PC-3 (cell line): ENCODE results near the gene ADGRD1. TPM values are rescaled to one million over a fixed set of nuclear protein-coding genes. Genes with fewer than 3 reads are reported as not detected.

ENCODE experiments used
- ATAC-seq: fragments of 200-7000 bp; cut with Tn5 transposase; 2 replicates; pipeline ENCODE4 v1.9.1; 2020; ENCODE audit warnings: mild to moderate bottlenecking, moderate library complexity
- BruUV-seq: library from RNA; stranded (reverse); fragments of 400-500 nt; replicated peaks from 2 replicates; lab custom pipeline; 2021; lab: Mats Ljungman, UMichigan
- CTCF ChIA-PET: fragments of 300-600 bp; sonication (Branson Sonifier 250); formaldehyde crosslinking; loops from one replicate; lab custom pipeline; 2022; ENCODE audit warnings: antibody characterized with exemption; lab: Charles Lee
- POLR2A ChIA-PET: fragments of 300-600 bp; sonication (Branson Sonifier 250); formaldehyde crosslinking; loops from one replicate; lab custom pipeline; 2022; ENCODE audit warnings: antibody characterized with exemption; ENCODE audit not compliant: unreplicated experiment; lab: Charles Lee
- DNase-seq: peaks from one replicate; pipeline ENCODE4 v3.0.0-alpha.2; 2015
- H2AFZ ChIP-seq: fragments of 300-600 bp; sonication (generic); 2 replicates; pipeline ENCODE4 v1.6.0; 2016; ENCODE audit warnings: antibody characterized with exemption, low read length
- H3F3A ChIP-seq: fragments of 300-600 bp; sonication (generic); one replicate; pipeline ENCODE4 v1.6.0; 2017; ENCODE audit warnings: antibody characterized with exemption, low read length, control low read depth, mild to moderate bottlenecking; ENCODE audit not compliant: unreplicated experiment
- H3K27ac ChIP-seq: fragments of 300-600 bp; sonication (generic); 2 replicates; pipeline ENCODE4 v1.5.1; 2016; ENCODE audit warnings: mild to moderate bottlenecking, low read length
- H3K27me3 ChIP-seq: fragments of 300-600 bp; sonication (generic); 2 replicates; pipeline ENCODE4 v1.6.1; 2016; ENCODE audit warnings: low read length, mixed read lengths
- H3K36me3 ChIP-seq: fragments of 300-600 bp; sonication (generic); 2 replicates; pipeline ENCODE4 v1.6.1; 2016; ENCODE audit warnings: low read depth, mixed run types, low read length, mixed read lengths
- H3K4me1 ChIP-seq: fragments of 300-600 bp; sonication (generic); 2 replicates; pipeline ENCODE4 v1.5.1; 2016; ENCODE audit warnings: low read length; ENCODE audit not compliant: insufficient read depth
- H3K4me2 ChIP-seq: fragments of 300-600 bp; sonication (generic); 2 replicates; pipeline ENCODE4 v1.6.0; 2016; ENCODE audit warnings: low read length
- H3K4me3 ChIP-seq: fragments of 300-600 bp; sonication (generic); 2 replicates; pipeline ENCODE4 v1.5.1; 2016; ENCODE audit warnings: mild to moderate bottlenecking, low read length, mixed read lengths
- H3K79me2 ChIP-seq: fragments of 300-600 bp; sonication (generic); 2 replicates; pipeline ENCODE4 v1.6.1; 2017; ENCODE audit warnings: low read length, mixed read lengths
- H3K9ac ChIP-seq: fragments of 300-600 bp; sonication (generic); 2 replicates; pipeline ENCODE4 v1.6.0; 2016; ENCODE audit warnings: mild to moderate bottlenecking, low read length
- H3K9me2 ChIP-seq: fragments of 300-600 bp; sonication (generic); replicated peaks from 2 replicates; pipeline ENCODE4 v1.6.1; 2016; ENCODE audit warnings: mixed run types, low read length, mixed read lengths
- H3K9me3 ChIP-seq: fragments of 300-600 bp; sonication (generic); 2 replicates; pipeline ENCODE4 v1.6.1; 2016; ENCODE audit warnings: low read length, mixed read lengths
- H4K20me1 ChIP-seq: fragments of 300-600 bp; sonication (generic); 2 replicates; pipeline ENCODE4 v1.6.1; 2016; ENCODE audit warnings: low read length, mixed read lengths
- CTCF ChIP-seq: fragments of 300-600 bp; sonication (generic); conservative IDR thresholded peaks from 2 replicates; pipeline ENCODE4 v1.5.1; 2017; ENCODE audit warnings: antibody characterized with exemption, low read depth, mild to moderate bottlenecking, low read length
- EZH2 ChIP-seq: fragments of 300-600 bp; sonication (generic); IDR thresholded peaks from one replicate; pipeline ENCODE4 v1.6.1; 2017; ENCODE audit warnings: antibody characterized with exemption, mild to moderate bottlenecking, low read length; ENCODE audit not compliant: unreplicated experiment
- EZH2phosphoT487 ChIP-seq: fragments of 300-600 bp; sonication (generic); IDR thresholded peaks from 2 replicates; pipeline ENCODE4 v1.6.1; 2018; ENCODE audit warnings: mild to moderate bottlenecking, antibody characterized with exemption, low read length, borderline replicate concordance
- intact Hi-C: fragments of 100-400 bp; cut with micrococcal nuclease; formaldehyde crosslinking; loops from 2 replicates; pipeline ENCODE4 v1.9.0; 2023
- total RNA-seq: library from RNA; depleted of rRNA; stranded (reverse); fragments of >200 nt; gene quantifications from 2 replicates; pipeline ENCODE4 v1.2.3, GENCODE V29; 2014

Gene ADGRD1
- total RNA-seq, 1 experiment from 2014 or later: 0.18 TPM

- DNase-seq: no peak
- no peak for TF ChIP-seq EZH2phosphoT487
- no peak for TF ChIP-seq CTCF
- TF ChIP-seq EZH2: no peak
- H3K79me2 ChIP-seq: no peaks in the 10 kb centered on the region
- ChIA-PET CTCF (no interaction called here), POLR2A (no interaction called here)
- H3K9ac ChIP-seq: no peak overlapping the region
- no peaks in the 10 kb centered on the region for H3K36me3 ChIP-seq
- H3K4me2 ChIP-seq: no peak overlapping the region
- H3K27ac ChIP-seq: no peak overlapping the region
- no peak for ATAC-seq
- H4K20me1 ChIP-seq: no peaks in the 10 kb centered on the region
- peaks cover 94% of the 10 kb centered on the region for H3K27me3 ChIP-seq
- H3K4me3 ChIP-seq: no peak overlapping the region
- H3K9me3 ChIP-seq: no peaks in the 10 kb centered on the region; the same call in 1 of the 2 replicates
- no peaks in the 10 kb centered on the region for H3K4me1 ChIP-seq
- H3F3A ChIP-seq: no peaks in the 10 kb centered on the region
- H3K9me2 ChIP-seq: no peaks in the 10 kb centered on the region
- intact Hi-C loops: no loop called here
- H2AFZ ChIP-seq: no peak overlapping the region
- no TSS peak for BruUV-seq
Observed at GRCh38 chr12:130966443-130967030, 12.8 kb downstream of the ADGRD1 start.

- Histone ChIP-seq H3K36me3 (no peaks in the 10 kb centered on the region), H3K9me2 (no peaks in the 10 kb centered on the region), H3F3A (no peaks in the 10 kb centered on the region), H3K27ac (no peak overlapping the region), H3K9ac (no peak overlapping the region), H3K27me3 (peaks cover 94% of the 10 kb centered on the region), H3K4me1 (no peaks in the 10 kb centered on the region), H4K20me1 (no peaks in the 10 kb centered on the region), H3K79me2 (no peaks in the 10 kb centered on the region), H2AFZ (no peak overlapping the region), H3K9me3 (no peaks in the 10 kb centered on the region), H3K4me3 (no peak overlapping the region), H3K4me2 (no peak overlapping the region)
- BruUV-seq: no TSS peak
- DNase-seq (no peak), ATAC-seq (no peak)
- POLR2A ChIA-PET: interaction anchor here (0.6 kb wide), 1 partner anchor 140 kb away, joined by 3 read pairs; no protein-coding TSS in a partner anchor
- TF ChIP-seq EZH2phosphoT487 (no peak), EZH2 (no peak)
- intact Hi-C loops: no loop called here
- CTCF ChIA-PET: no interaction called here
Observed at GRCh38 chr12:130967636-130968035, 13.9 kb downstream of the ADGRD1 start.

- CTCF ChIA-PET: no interaction called here
- no peaks in the 10 kb centered on the region for H3K9me2 ChIP-seq
- H4K20me1 ChIP-seq: no peaks in the 10 kb centered on the region
- ATAC-seq: no peak
- peaks cover 97% of the 10 kb centered on the region for H3K27me3 ChIP-seq
- H3K9me3 ChIP-seq: no peaks in the 10 kb centered on the region
- H3F3A ChIP-seq: no peaks in the 10 kb centered on the region
- no peak overlapping the region for H3K9ac ChIP-seq
- no peak overlapping the region for H3K4me3 ChIP-seq
- H3K4me2 ChIP-seq: no peak overlapping the region
- DNase-seq: no peak
- no peak for TF ChIP-seq EZH2
- TF ChIP-seq EZH2phosphoT487: no peak
- no peak for TF ChIP-seq CTCF
- no peaks in the 10 kb centered on the region for H3K36me3 ChIP-seq
- H3K79me2 ChIP-seq: no peaks in the 10 kb centered on the region
- no peaks in the 10 kb centered on the region for H3K4me1 ChIP-seq
- no peak overlapping the region for H2AFZ ChIP-seq
- no peak overlapping the region for H3K27ac ChIP-seq
- POLR2A ChIA-PET: no interaction called here
- no TSS peak for BruUV-seq
- intact Hi-C loops: no loop called here
Observed at GRCh38 chr12:130968611-130969010, 14.9 kb downstream of the ADGRD1 start.
